Spleen (tissue), 7 donors: ENCODE measurements around the gene ABHD17B.

Experiments used
- POLR2A ChIP-seq, 3 donors: fragments of 450-650 bp; IDR thresholded peaks; one replicate each; pipeline ENCODE4 v1.5.1; 2017; ENCODE audit warnings: antibody characterized with exemption in 3 of 3, mild to moderate bottlenecking in 1 of 3
- TF ChIP-seq, protein P1 (sequence below), 11 experiments: fragments of 200-600 bp in 7 of 11; fragments of 450-650 bp in 4 of 11; sonication (generic) in 4 of 11; IDR thresholded peaks in 8 of 11; conservative IDR thresholded peaks in 3 of 11; 1 replicate in 7 of 11; 2 replicates in 4 of 11; pipeline versions ENCODE4 v1.4.0 to v1.8.0; 2016 to 2021; ENCODE audit warnings: antibody characterized with exemption in 11 of 11, inconsistent platforms in 4 of 11, mild to moderate bottlenecking in 1 of 11
- donor health status: DM: no; HTN: no; CAD: no; lungs with moderate emphysema.
- donor health status: DM: no; HTN: no; CAD: no.
- donor health status: DM: no; HTN: no; CAD: no.

DNA sequence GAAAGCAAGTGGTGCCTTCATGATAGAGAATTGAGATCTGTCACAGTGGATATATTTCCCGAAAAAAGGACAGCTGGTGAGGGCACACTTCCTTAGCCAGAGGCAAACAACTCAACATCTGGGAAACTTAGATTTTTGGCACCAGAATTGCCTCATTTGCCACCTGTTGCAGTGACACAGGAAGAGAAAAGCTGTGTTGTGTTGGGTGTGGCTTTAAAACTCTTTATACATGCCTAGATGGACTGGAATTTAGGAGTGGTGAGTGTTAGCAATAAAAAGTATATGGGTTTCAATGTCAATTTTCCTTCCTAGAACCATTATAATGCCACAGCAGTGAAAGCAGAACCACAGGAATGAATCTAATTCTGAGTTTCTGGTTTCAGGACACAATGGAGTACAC is 80.1 kb downstream of the ABHD17B start:
- TF ChIP-seq POLR2A (IDR thresholded peaks at IDR 0.05) = no peak
- TF ChIP-seq, protein P1, sequence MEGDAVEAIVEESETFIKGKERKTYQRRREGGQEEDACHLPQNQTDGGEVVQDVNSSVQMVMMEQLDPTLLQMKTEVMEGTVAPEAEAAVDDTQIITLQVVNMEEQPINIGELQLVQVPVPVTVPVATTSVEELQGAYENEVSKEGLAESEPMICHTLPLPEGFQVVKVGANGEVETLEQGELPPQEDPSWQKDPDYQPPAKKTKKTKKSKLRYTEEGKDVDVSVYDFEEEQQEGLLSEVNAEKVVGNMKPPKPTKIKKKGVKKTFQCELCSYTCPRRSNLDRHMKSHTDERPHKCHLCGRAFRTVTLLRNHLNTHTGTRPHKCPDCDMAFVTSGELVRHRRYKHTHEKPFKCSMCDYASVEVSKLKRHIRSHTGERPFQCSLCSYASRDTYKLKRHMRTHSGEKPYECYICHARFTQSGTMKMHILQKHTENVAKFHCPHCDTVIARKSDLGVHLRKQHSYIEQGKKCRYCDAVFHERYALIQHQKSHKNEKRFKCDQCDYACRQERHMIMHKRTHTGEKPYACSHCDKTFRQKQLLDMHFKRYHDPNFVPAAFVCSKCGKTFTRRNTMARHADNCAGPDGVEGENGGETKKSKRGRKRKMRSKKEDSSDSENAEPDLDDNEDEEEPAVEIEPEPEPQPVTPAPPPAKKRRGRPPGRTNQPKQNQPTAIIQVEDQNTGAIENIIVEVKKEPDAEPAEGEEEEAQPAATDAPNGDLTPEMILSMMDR (IDR thresholded peaks at IDR 0.05 in 8 of 11, conservative IDR thresholded peaks at IDR 0.05 in 3 of 11) = no peak
